ENCODE data around the gene TMEM17. TPM values are rescaled to one million over a fixed set of nuclear protein-coding genes. Genes with fewer than 3 reads are reported as not detected.

The TMEM17 gene, protein sequence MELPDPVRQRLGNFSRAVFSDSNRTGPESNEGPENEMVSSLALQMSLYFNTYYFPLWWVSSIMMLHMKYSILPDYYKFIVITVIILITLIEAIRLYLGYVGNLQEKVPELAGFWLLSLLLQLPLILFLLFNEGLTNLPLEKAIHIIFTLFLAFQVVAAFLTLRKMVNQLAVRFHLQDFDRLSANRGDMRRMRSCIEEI
- polyA plus RNA-seq (2013, experiment 1 of 4): 2.9 TPM
- 3.5 TPM for polyA plus RNA-seq (2013, experiment 2 of 4)
- 3.4 TPM for polyA plus RNA-seq (2013, experiment 3 of 4)
- polyA plus RNA-seq (2013, experiment 4 of 4): 3.9 TPM

DNA sequence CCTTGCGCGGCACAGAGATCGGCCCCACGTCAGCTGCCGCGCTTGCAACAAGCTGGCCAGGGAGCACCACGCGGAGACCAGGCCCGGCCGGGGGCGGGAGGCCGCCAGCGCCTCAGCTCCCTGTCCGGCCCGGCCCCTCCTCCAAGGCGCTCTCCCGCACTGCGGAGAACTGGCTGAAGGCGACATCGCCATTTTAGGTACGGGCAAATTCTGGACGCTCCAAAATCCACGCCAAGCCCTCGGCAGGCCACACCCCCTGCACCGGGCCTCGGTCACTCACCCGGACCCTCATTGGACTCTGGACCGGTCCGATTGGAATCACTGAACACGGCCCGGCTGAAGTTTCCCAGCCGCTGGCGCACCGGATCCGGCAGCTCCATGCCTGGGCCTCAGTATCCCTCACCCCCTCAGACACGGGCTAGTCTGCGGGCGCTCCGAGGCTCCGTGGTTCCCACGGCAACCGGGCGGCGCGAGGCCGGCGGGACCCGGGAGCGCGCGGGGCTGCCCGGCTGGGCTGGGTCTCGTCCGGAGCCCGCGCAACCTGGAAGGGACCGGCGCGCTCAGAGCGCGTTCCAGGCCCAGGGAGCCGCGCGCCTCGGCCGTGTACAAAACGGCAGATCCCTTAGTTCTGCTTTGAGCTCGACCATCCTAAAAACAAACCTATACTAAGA, at the start of gene TMEM17:
TMEM17 (minus strand) TSS at position 446 of the 671 bp plus-strand sequence; CDS start at position 380, 66 bp downstream.
- Histone ChIP-seq H3K27ac (ENCODE audit: insufficient read depth, low read depth, low read length, poor library complexity, severe bottlenecking) (peak within 1 kb of the TSS; percentile 64), H3K4me3 (ENCODE audit: insufficient read depth, low read depth, low read length) (peak within 1 kb of the TSS; percentile 53), H3K9me3 (ENCODE audit: control insufficient read depth, low read length) (no peaks in the 10 kb centered on the region), H3K36me3 (ENCODE audit: control insufficient read depth, insufficient read depth, low read length) (no peaks in the 10 kb centered on the region), H3K4me1 (ENCODE audit: control insufficient read depth, insufficient read depth, low read length) (no peaks in the 10 kb centered on the region), H3K27me3 (ENCODE audit: control insufficient read depth, insufficient read depth, low read length, poor library complexity, severe bottlenecking) (no peaks in the 10 kb centered on the region)
- WGBS, 2 experiments: 0% methylated on average over 68 of the region's 68 CpGs

DNA sequence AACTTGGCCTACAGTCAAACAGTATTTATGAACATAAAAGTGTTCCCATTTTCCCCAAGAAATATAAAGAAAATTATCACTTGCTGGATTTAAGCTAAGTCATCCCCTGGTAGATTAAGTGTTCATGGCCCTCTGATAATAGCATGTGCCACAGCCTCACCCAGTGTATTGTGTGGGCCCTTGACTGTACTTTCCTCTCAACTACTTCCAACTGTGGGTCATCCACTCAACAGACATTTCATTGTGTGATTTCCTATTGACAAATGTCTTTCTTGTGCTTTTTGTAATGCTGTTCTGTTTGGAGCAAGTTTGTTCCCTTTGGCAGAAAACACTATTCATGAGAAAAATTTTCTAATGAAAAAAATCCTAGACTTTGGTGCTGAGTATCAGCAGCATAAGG, 48.4 kb upstream of the TMEM17 start:
- Histone ChIP-seq H3K36me3 (ENCODE audit: control insufficient read depth, insufficient read depth, low read length) (no peaks in the 10 kb centered on the region), H3K27me3 (ENCODE audit: control insufficient read depth, insufficient read depth, low read length, poor library complexity, severe bottlenecking) (no peaks in the 10 kb centered on the region), H3K4me3 (ENCODE audit: insufficient read depth, low read depth, low read length) (no peak overlapping the region), H3K4me1 (ENCODE audit: control insufficient read depth, insufficient read depth, low read length) (no peaks in the 10 kb centered on the region), H3K9me3 (ENCODE audit: control insufficient read depth, low read length) (no peaks in the 10 kb centered on the region), H3K27ac (ENCODE audit: insufficient read depth, low read depth, low read length, poor library complexity, severe bottlenecking) (no peak overlapping the region)

DNA sequence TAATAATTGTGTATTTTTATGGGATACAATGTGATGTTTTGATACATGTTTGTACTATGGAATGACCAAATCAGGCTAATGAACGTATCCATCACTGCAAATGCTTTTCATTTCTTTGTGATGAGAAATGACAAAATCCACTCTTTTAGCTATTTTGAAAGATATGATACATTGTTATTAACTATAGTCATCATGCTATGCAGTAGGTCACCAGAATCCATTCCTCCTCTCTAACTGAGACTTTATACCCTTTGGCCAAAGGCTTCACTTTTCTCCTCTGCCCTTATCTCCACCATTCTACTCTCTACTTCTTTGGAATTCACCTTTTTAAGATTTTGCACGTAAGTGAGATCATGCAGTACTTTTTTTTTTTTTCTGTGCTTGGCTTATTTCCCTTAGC, 44.5 kb upstream of the TMEM17 start:
- 97 to 100% methylated on average over 1 to 2 of the region's 2 CpGs for WGBS, 2 experiments
- Histone ChIP-seq H3K9me3 (ENCODE audit: control insufficient read depth, low read length) (no peaks in the 10 kb centered on the region), H3K4me1 (ENCODE audit: control insufficient read depth, insufficient read depth, low read length) (no peaks in the 10 kb centered on the region), H3K36me3 (ENCODE audit: control insufficient read depth, insufficient read depth, low read length) (no peaks in the 10 kb centered on the region), H3K27me3 (ENCODE audit: control insufficient read depth, insufficient read depth, low read length, poor library complexity, severe bottlenecking) (no peaks in the 10 kb centered on the region), H3K27ac (ENCODE audit: insufficient read depth, low read depth, low read length, poor library complexity, severe bottlenecking) (no peak overlapping the region), H3K4me3 (ENCODE audit: insufficient read depth, low read depth, low read length) (no peak overlapping the region)

DNA sequence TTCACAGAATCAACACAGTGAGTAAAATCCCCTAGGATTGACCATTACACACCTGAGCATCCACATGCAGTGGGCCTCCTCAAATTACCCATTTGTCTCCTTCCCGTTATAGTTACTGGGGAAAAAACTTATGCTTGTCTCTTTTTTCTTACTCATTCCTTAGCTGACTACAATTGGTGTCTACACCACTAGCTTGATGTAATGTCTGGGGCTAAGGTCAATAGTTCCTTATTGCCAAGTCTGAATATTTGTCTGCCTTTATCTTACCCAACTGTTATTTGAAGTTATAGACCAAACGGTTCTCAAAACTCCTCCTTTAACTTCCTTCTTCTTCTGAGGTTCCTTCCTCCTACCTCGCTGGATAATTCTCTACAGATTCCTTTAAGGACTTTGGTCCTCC, 41.9 kb upstream of the TMEM17 start:
- Histone ChIP-seq H3K27me3 (ENCODE audit: control insufficient read depth, insufficient read depth, low read length, poor library complexity, severe bottlenecking) (no peaks in the 10 kb centered on the region), H3K9me3 (ENCODE audit: control insufficient read depth, low read length) (no peaks in the 10 kb centered on the region), H3K36me3 (ENCODE audit: control insufficient read depth, insufficient read depth, low read length) (no peaks in the 10 kb centered on the region), H3K4me1 (ENCODE audit: control insufficient read depth, insufficient read depth, low read length) (no peaks in the 10 kb centered on the region), H3K4me3 (ENCODE audit: insufficient read depth, low read depth, low read length) (no peak overlapping the region), H3K27ac (ENCODE audit: insufficient read depth, low read depth, low read length, poor library complexity, severe bottlenecking) (no peak overlapping the region)
- 88 to 92% methylated on average over 3 of the region's 3 CpGs for WGBS, 2 experiments

DNA sequence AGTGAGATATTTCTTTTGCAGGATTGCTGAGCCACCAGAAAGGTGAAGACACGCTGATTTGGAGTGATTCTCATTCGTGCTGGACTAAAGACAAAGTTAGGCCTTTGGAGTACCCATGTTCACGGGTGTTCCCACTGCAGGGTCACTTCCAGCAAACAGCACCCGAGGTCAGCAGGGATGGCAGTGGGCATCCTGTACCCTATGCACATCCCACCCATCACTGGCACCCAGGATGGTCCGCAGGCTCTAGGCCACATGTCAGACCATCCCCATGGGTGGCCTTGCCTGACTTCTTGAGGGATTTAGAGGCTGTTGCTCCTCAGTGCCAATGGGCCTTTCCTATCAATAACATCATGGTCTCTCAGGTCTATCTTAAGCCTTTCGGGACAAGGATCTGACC, 39.3 kb upstream of the TMEM17 start:
- Histone ChIP-seq H3K9me3 (ENCODE audit: control insufficient read depth, low read length) (no peaks in the 10 kb centered on the region), H3K4me1 (ENCODE audit: control insufficient read depth, insufficient read depth, low read length) (no peaks in the 10 kb centered on the region), H3K27me3 (ENCODE audit: control insufficient read depth, insufficient read depth, low read length, poor library complexity, severe bottlenecking) (no peaks in the 10 kb centered on the region), H3K36me3 (ENCODE audit: control insufficient read depth, insufficient read depth, low read length) (no peaks in the 10 kb centered on the region), H3K27ac (ENCODE audit: insufficient read depth, low read depth, low read length, poor library complexity, severe bottlenecking) (no peak overlapping the region), H3K4me3 (ENCODE audit: insufficient read depth, low read depth, low read length) (no peak overlapping the region)
- WGBS, 2 experiments: 95% methylated on average over 6 of the region's 6 CpGs

DNA sequence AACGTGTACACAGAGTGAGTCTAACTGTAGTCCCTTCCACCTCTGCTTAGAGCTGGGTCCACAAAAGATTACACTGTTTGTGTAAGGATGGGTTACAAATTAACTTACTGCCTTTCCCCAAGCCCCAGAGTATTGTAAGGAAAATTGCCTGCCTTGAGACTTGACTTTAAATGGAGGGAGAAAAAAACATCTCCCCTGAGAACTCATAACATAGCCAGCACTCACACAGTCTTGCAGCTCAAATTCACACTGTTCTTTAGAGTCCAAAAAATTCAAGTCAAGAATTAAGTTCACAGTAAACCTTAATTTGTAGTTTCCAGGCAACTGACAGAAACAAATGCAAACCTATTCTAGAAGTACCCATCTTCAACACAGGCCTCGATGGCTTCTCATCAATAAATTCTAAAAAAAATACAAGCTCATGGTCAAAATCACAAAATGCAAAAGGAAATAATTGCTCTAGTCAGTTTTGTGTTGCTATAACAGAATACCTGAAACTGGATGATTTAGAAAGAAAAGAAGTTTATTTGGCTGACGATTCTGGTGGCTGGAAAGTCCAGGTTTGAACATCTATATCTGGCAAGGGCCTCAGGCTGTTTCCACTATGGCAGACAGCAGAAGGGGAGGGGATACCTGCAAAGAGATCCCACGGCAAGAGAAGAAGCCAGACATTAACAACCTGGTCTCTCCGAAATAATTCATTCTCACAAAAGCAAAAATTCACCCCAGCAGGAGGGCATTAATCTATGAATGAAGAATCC, 34.6 kb upstream of the TMEM17 start:
- no peaks in the 10 kb centered on the region for H3K4me1 ChIP-seq (ENCODE audit: control insufficient read depth, insufficient read depth, low read length)
- no peak overlapping the region for H3K27ac ChIP-seq (ENCODE audit: insufficient read depth, low read depth, low read length, poor library complexity, severe bottlenecking)
- no peaks in the 10 kb centered on the region for H3K27me3 ChIP-seq (ENCODE audit: control insufficient read depth, insufficient read depth, low read length, poor library complexity, severe bottlenecking)
- no peaks in the 10 kb centered on the region for H3K36me3 ChIP-seq (ENCODE audit: control insufficient read depth, insufficient read depth, low read length)
- no peaks in the 10 kb centered on the region for H3K9me3 ChIP-seq (ENCODE audit: control insufficient read depth, low read length)
- no peak overlapping the region for H3K4me3 ChIP-seq (ENCODE audit: insufficient read depth, low read depth, low read length)
- WGBS, 2 experiments: 82 to 83% methylated on average over 4 to 5 of the region's 5 CpGs

DNA sequence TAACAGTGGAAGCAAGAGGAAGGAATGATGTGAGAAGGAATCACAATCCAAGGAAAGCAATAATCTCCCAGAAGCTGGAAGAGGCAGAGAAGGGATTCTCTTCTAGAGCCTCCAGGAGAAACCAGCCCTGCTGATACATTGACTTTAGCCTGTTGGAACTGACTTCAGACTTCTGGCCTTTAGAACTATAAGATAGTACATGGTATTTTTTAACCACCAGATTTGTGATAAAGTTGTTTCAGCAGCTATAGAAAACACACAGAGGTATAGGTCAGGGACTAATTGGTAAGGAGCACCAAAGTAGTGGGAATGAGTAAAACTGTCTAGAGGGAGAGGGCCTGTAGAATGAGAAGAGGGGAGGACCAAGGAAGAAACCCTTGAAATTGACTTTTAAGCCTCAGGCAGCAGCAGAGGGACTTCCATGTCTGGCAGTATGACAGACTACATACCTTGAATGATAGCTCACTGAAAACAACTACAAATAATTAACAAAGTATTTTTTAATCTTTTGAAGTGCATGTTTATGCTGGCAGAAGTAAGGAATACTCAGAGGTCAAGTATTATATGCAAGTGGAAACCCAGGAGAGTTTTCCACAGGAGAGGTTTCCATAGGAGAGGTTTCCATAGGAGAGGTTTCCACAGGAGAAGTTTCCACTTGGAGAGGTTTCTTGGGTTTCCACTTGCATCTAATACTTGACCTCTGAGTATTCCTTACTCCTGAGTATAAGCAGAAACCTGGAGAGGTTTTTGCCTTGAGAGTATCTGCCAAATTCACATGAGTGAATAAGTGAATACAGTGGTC, 33.8 kb upstream of the TMEM17 start:
- no peaks in the 10 kb centered on the region for H3K27me3 ChIP-seq (ENCODE audit: control insufficient read depth, insufficient read depth, low read length, poor library complexity, severe bottlenecking)
- H3K27ac ChIP-seq (ENCODE audit: insufficient read depth, low read depth, low read length, poor library complexity, severe bottlenecking): no peak overlapping the region
- H3K4me3 ChIP-seq (ENCODE audit: insufficient read depth, low read depth, low read length): no peak overlapping the region
- H3K36me3 ChIP-seq (ENCODE audit: control insufficient read depth, insufficient read depth, low read length): no peaks in the 10 kb centered on the region
- H3K9me3 ChIP-seq (ENCODE audit: control insufficient read depth, low read length): no peaks in the 10 kb centered on the region
- no peaks in the 10 kb centered on the region for H3K4me1 ChIP-seq (ENCODE audit: control insufficient read depth, insufficient read depth, low read length)

DNA sequence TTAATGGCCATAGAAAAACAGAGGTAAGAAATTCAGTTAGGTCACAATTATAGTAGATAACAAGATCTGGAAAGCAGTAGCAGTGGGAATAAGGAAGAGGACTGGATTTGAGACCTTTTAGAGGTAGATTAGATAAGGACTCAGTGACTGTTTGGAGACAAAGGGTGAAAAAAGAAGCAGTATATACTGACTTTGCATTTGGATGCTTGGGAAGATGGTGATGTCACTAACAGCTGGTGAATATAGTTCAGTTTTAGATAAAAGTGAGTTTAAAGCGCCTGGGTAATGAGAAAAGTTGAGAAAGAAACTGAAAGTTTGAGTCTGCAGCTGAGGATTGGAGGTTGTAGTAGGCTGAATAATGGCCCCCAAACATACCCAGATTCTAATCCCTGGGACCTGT, 32.8 kb upstream of the TMEM17 start:
- no peak overlapping the region for H3K27ac ChIP-seq (ENCODE audit: insufficient read depth, low read depth, low read length, poor library complexity, severe bottlenecking)
- H3K36me3 ChIP-seq (ENCODE audit: control insufficient read depth, insufficient read depth, low read length): no peaks in the 10 kb centered on the region
- no peaks in the 10 kb centered on the region for H3K9me3 ChIP-seq (ENCODE audit: control insufficient read depth, low read length)
- H3K27me3 ChIP-seq (ENCODE audit: control insufficient read depth, insufficient read depth, low read length, poor library complexity, severe bottlenecking): no peaks in the 10 kb centered on the region
- no peaks in the 10 kb centered on the region for H3K4me1 ChIP-seq (ENCODE audit: control insufficient read depth, insufficient read depth, low read length)
- no peak overlapping the region for H3K4me3 ChIP-seq (ENCODE audit: insufficient read depth, low read depth, low read length)
- WGBS, 2 experiments: 92% methylated on average over 1 of the region's 1 CpG

DNA sequence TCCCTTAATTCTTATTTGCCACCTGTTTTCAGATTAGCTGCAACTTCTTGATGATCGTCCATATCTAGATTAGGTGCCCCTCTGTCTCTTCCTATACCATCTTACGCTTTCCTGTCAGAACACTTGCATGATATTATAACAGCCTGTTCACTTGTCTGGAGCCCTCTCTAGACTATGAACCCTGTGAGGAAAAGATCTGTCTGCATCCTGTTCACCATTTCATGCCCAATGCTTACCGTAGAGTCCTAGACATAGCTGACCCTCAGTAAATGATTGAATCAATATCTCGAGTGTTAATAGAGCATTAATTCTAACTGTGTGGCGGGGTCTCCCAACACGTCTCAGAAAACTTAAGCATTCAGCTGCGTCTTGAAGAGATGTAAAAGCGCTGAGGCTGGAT, 31.8 kb upstream of the TMEM17 start:
- WGBS, 2 experiments: 88 to 89% methylated on average over 8 of the region's 8 CpGs
- no peak overlapping the region for H3K27ac ChIP-seq (ENCODE audit: insufficient read depth, low read depth, low read length, poor library complexity, severe bottlenecking)
- no peak overlapping the region for H3K4me3 ChIP-seq (ENCODE audit: insufficient read depth, low read depth, low read length)
- H3K27me3 ChIP-seq (ENCODE audit: control insufficient read depth, insufficient read depth, low read length, poor library complexity, severe bottlenecking): no peaks in the 10 kb centered on the region
- no peaks in the 10 kb centered on the region for H3K36me3 ChIP-seq (ENCODE audit: control insufficient read depth, insufficient read depth, low read length)
- no peaks in the 10 kb centered on the region for H3K9me3 ChIP-seq (ENCODE audit: control insufficient read depth, low read length)
- no peaks in the 10 kb centered on the region for H3K4me1 ChIP-seq (ENCODE audit: control insufficient read depth, insufficient read depth, low read length)

Data from ectodermal cell (in vitro differentiated cells).